OCI-LY3 (cell line): Measurements from ENCODE around the gene BOLL.

Experiments
- EZH2phosphoT487 ChIP-seq: fragments of 200-600 bp; shearing (Covaris generic); IDR thresholded peaks from 2 replicates; pipeline ENCODE4 v1.6.1; 2018; ENCODE audit warnings: antibody characterized with exemption, mixed run types, low read depth
- TF ChIP-seq, protein P1 (sequence below): fragments of 200-600, 300-600 bp; sonication (generic); IDR thresholded peaks from 2 replicates; pipeline ENCODE4 v1.5.1; 2014; ENCODE audit warnings: antibody characterized with exemption, low read length, low read depth

DNA sequence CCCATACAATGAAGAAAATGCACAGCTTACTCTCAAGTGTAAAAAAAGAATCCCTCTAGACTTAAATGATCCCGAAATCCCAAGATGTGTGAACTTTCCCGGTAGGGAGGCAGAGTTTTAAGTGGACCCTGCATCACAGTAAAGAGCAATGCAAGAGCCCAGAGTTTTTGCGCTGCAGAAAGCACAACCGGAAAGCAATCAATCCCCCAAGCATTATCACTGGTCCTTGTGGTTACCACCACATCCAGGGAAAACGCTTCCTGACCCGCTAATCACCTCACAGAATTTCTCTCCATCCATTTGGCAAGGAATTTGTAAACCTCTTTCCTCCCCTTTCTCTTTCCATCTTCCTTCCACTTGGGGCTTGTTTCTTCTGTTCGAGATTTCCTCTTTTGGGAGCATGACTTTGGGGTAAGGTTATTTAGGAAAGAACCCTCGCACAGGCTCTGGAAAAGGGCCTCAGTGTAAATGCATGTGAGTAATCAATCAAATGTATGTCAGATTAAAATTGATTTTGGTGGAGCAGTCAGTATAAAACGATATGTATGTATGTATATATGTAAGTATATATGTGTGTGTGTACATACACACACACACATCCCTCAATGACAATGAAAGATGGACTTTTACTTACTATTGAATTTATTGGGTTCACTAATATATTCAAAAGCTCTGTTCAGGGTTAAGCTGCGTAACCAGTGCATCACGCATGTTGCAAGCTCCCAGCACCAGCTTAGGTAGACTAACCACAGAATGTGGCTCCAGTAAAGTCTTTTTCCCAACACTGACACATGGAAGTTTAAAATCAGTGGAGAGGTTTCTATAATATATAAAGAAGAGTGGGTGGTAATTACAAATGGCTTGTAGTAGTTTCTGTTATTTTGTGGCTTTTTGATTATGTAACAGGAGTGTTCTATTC, 20.9 kb upstream of the BOLL start:
- TF ChIP-seq, protein P1, sequence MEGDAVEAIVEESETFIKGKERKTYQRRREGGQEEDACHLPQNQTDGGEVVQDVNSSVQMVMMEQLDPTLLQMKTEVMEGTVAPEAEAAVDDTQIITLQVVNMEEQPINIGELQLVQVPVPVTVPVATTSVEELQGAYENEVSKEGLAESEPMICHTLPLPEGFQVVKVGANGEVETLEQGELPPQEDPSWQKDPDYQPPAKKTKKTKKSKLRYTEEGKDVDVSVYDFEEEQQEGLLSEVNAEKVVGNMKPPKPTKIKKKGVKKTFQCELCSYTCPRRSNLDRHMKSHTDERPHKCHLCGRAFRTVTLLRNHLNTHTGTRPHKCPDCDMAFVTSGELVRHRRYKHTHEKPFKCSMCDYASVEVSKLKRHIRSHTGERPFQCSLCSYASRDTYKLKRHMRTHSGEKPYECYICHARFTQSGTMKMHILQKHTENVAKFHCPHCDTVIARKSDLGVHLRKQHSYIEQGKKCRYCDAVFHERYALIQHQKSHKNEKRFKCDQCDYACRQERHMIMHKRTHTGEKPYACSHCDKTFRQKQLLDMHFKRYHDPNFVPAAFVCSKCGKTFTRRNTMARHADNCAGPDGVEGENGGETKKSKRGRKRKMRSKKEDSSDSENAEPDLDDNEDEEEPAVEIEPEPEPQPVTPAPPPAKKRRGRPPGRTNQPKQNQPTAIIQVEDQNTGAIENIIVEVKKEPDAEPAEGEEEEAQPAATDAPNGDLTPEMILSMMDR, result no peak
- no peak for TF ChIP-seq EZH2phosphoT487
